NCI-H526 treated with DMSO at 0.1 percent for 48 hours (cell line): ENCODE data around the gene GALNT15.
A peak's percentile ranks its signal among the peaks of the same experiment; 100 is the strongest.

Experiments used
- DNase-seq: peaks from one replicate; lab custom pipeline; 2025; lab: John Stamatoyannopoulos, UW

The GALNT15 gene, protein sequence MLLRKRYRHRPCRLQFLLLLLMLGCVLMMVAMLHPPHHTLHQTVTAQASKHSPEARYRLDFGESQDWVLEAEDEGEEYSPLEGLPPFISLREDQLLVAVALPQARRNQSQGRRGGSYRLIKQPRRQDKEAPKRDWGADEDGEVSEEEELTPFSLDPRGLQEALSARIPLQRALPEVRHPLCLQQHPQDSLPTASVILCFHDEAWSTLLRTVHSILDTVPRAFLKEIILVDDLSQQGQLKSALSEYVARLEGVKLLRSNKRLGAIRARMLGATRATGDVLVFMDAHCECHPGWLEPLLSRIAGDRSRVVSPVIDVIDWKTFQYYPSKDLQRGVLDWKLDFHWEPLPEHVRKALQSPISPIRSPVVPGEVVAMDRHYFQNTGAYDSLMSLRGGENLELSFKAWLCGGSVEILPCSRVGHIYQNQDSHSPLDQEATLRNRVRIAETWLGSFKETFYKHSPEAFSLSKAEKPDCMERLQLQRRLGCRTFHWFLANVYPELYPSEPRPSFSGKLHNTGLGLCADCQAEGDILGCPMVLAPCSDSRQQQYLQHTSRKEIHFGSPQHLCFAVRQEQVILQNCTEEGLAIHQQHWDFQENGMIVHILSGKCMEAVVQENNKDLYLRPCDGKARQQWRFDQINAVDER

GRCh38 chr3:16174389-16174788, at the start of gene GALNT15:
TSS of gene GALNT15 (plus strand) at chr3:16174680. CDS start at chr3:16175152, 472 bp downstream.
- DNase-seq, result no peak

- no peak for DNase-seq
These were observed 47.8 kb upstream of the GALNT15 start for GRCh38 chr3:16126634-16127033.

DNA sequence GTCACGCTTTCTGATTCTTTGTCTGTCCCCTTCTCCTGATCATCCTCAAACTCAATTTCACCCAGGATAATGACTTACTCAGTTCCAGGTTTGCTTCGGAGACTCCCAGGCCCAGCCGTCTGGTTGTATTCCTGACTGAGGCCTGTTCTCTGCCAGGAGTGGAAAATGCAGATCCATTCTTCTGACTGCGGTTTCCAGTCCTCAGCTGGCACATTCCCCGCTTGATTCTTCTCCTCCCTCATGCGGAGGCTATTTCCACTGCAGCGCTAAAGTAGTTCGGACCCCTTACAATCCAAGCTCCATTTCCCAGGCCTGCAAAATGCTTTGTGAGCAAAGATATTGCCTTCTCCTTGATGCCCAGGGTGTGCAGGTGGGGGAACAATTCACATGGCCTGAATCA, 47.2 kb upstream of the GALNT15 start:
- DNase-seq, result no peak

DNA sequence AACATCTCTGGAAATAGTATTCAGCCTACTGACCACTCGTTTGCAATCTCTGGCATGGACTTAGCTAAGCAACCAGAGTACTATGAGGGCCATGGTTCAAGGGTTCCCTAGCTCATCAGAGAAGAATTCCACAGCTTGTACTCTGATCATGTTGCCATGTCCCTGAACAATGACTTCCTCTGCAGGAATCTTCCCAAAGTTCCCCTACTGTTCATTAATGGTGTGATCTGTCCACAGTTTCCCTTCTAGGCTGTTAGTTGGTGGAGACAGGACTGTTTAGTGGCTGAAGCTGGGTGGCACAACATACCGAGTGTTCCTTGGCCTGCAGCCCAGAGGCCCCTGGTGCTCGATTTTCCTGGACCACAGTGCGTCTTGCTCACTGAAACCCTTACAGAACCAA, 44.4 kb upstream of the GALNT15 start:
- DNase-seq, result no peak

DNA sequence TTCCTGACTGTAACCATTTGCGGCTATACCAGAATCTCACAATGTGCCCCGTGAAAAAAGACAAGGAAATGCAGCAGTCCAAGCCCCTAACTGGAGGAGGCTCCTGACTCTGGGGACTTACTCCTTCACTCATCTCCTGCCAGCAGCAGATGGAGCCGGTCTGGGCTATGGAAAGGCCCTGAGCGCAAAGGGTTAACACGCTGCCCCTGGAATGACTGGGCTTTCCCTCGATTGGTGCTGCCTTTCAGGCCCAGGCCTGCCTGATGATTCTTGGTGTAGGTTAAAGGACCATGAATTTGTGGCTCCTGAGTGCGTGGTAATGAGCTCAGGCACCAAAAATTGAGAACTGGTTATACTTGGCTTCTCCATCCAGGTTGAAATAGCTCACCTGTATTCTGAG, 42.3 kb upstream of the GALNT15 start:
- no peak for DNase-seq

GRCh38 chr3:16132928-16133327, 41.6 kb upstream of the GALNT15 start:
- no peak for DNase-seq

DNA sequence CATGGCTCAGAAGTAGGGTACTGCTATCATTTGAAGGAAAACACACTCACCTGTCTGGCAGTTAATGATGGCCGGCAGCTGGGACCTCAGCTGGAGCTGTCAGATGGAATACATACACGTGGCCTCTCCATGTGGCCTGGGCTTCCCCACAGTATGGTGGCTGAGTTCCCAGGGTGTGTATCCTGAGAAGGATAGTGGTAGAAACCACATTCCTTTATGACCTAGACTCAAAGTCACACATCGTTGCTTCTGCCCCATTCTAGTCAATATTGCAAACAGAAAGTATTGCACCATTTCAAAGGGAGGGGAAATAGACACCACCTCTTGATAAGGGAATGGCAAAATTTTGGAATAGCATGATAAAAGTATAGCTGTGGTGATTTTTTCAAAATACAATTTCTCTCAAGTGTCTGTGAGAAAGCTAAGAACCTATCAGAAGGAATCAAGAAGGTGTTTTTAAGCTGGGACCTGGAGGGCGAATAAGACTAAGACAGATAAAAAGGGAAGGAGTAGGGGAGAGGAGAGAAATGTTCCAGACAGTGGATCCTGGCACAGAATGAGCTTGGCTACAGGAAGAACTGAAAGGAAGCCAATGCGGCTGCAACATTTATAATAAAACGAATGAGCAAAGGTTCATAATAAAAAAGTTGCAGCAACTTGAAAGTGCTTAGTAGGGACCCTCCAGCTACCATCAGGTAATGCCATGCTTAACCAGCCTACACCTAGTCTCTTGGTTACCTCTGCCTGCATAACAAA, 40.1 kb upstream of the GALNT15 start:
- no peak for DNase-seq

DNA sequence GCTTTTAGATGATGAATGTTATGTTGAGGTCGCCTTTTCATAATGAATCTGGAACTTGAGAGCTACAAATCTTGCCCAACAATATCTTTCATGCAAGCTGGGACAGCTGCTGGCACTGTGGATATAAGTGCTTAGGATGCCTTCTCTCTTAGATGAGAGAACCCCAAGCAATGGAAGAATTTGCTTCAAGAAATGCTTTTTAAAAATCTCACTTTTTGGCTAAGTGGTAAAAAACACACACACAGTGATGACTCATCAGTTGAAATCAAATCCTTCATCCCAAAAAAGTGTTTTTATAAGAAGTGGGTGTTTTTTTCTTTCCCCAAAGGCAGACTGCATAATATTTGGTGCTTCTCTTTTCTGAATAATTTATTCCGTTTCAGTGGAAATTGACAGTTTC, 38.4 kb upstream of the GALNT15 start:
- DNase-seq, result no peak

DNA sequence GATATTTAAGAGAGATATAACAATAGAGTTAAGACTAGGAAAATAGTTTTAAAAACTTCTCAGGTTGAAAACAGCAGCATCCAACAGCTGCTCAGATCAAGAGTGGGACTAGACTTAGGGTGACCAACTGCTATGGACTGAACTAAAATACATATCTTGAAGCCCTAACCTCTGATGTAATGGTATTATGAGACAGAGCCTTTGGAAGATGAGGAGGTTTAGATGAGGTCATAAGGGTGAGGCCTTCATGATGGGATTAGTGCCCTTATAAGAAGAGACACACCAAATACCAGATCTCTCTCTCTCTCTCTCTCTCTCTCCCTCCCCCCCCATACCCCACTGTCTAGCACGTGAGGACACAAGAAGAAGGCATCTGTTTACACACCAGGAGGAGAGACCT, 37.4 kb upstream of the GALNT15 start:
- no peak for DNase-seq

DNA sequence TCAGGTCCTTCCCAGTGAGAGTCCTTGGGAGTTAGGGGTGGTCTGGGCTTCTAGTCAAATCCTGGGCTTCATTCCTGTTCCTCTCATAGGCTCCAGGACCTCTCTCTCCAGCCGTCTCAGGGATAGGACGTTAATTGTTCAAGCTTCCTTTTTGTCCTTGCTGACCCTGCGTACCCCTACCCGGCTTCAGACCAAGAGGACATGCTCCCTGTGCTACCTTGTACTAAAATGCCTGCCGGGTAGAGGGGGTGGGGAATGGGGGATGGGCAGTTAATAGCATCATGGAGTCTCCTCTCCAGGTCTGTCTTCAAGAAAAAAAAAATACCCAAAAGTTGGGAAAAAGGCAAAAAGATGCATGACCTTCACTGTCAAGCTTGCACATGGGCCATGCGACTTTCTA, 36.5 kb upstream of the GALNT15 start:
- no peak for DNase-seq

GRCh38 chr3:16140116-16140893, 34.2 kb upstream of the GALNT15 start:
- no peak for DNase-seq

DNA sequence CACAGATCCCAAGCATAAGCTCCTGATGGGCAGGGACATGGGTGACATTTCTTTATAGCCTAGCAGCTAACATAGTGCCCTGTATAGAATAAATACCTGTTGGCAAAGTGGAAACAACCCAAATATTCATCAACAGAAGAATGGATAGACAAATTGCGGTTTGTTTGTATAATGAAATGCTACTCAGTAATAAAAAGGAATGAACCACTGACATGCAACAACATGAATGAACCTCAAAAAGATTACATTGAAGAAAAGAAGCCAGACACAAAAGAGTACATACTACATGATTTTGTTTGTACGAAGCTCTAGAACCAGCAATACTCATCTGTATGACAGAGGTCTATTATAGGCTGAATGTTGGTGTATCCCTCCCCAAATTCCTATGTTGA, 33.6 kb upstream of the GALNT15 start:
- DNase-seq, result no peak

DNA sequence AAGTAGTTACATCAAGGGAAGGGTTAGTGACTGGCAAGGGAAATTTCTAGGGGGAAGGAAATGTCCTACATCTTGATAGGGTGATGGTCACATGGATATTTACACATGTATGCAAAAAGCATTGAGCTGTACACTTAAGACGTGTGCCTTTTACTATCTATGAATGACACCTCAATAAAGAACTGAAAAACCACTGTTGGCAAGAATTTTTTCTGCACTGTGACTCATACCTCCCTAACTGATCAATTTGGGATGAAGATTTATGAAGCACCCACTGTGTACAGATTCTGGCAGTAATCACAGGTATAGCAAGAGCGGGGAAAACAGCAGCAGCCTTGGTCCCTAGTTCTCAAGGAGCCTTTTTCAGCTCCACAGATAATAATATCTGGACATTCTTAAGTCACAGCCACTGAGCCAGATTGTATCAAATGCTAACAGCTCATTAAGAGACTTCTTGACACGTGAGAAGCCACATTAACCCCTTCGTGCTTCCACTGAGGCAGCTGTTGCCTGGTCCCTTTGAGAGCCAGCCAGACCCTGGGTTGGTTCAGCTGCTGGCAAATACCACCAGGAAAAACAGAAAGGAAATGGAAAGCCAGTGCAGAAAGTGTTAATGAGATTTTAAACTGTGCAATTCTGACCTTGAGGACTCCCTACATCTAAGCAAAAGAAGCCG, 32.0 kb upstream of the GALNT15 start:
- DNase-seq, result no peak

DNA sequence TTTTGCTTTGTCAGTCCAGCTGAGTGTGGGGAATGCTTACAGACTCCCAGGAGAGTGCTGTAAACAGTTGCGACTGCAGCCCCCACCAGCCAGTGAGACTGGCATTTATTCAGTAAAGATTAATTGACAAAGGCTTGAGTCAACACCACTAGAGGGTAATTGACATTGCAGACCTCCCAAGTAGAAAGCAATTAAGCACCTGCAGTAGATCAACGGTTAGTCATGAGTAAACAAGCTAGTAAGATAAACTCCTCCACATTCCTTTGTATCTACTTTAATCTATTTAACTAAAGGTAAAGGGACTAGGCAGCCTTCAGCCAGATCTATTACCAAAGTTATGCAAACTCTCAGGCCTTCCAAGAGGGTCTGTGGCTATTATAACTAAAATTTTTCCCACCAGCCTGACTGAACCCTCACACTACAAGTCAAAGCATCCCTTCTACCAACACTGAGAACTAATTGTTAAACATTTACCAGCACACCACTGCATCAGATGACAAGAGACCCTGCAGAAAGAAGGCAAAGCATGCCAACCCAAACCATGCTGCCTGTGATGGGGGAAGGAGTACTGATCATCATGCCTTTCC, 30.5 kb upstream of the GALNT15 start:
- DNase-seq, result no peak

- no peak for DNase-seq
These were observed 29.3 kb upstream of the GALNT15 start for GRCh38 chr3:16145176-16145575.

GRCh38 chr3:16146015-16146730, 28.3 kb upstream of the GALNT15 start:
- DNase-seq, result no peak

- peak; percentile 59 for DNase-seq
These were observed 27.1 kb upstream of the GALNT15 start for GRCh38 chr3:16147220-16147994.

DNA sequence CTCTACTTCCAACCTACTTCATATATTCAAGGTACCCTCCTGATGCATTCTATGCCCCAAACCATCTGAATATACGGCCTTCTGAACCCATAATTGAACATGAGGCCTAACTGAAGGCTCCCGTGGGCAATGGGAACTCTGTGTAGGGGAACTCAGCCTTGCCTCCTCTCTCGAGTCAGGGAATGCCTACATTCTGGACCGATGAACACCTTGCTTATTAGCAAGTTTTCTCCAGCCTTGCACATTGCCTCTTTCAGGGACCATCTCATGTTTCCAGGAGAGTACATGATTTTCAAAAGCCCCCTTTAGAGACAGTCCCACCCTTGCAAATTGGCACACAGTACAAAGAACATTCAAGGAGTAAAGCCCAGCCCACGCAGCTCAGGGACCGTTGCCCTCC, 26.3 kb upstream of the GALNT15 start:
- no peak for DNase-seq

GRCh38 chr3:16148783-16149182, 25.7 kb upstream of the GALNT15 start:
- no peak for DNase-seq

DNA sequence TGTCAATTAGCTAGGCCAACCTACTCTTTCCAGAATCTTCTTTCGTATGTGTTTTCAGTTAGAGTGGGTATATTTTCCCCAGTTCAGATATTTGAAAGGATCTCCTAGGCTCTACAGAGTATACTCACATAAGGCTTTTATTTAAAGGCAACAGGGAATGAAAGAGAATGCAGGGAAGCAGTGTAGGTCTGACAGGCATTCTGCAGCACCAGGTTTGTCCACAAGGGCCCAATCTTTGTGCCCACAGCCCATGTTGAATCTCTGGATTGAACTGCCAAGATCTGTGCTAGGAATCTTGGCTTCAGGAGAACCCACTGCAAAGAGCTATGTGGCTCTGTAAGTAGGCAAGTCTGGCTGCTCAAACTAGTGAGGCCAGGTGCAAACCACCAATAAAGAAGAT, 24.2 kb upstream of the GALNT15 start:
- no peak for DNase-seq
